ENCODE data around the gene MYL10. TPM values are rescaled to one million over a fixed set of nuclear protein-coding genes. Genes with fewer than 3 reads are reported as not detected.

Gene MYL10
- total RNA-seq, 5 donors from 2014 or later (not counting 1 experiment from before 2014, with no cell fraction given) = not detected

GRCh38 chr7:101614098-101614938 lies 14.8 kb downstream of the MYL10 start:
- no peaks in the 10 kb centered on the region for H3K36me3 ChIP-seq (ENCODE audit: control insufficient read depth in 2 of 2, extremely low read depth in 1 of 2, insufficient read depth in 1 of 2, low read length in 1 of 2)
- ATAC-seq (replicated peaks in 1 of 4) (no peak), DNase-seq (no peak)
- Mint-ChIP-seq H3K9me3 (no peaks in the 10 kb centered on the region), H3K27me3 (peaks cover 7 to 17% of the 10 kb centered on the region in 2 donors), H3K36me3 (no peaks in the 10 kb centered on the region), H3K4me3 (no peak overlapping the region), H3K27ac (no peak overlapping the region), H3K4me1 (no peaks in the 10 kb centered on the region)
- CTCF ChIA-PET = no interaction called here
- 62% methylated on average over 7 of the region's 13 CpGs for WGBS (ENCODE audit: insufficient coverage)
- no peak overlapping the region for H3K4me3 ChIP-seq (ENCODE audit: control insufficient read depth in 1 of 2, extremely low read depth in 1 of 2, low read length in 1 of 2)
- POLR2A ChIA-PET = no interaction called here
- no peaks in the 10 kb centered on the region for H3K9me3 ChIP-seq
- H3K27ac ChIP-seq (ENCODE audit: low read length) = no peak overlapping the region
- no peaks in the 10 kb centered on the region for H3K4me1 ChIP-seq (ENCODE audit: control insufficient read depth in 1 of 2, extremely low read depth in 1 of 2, insufficient read depth in 2 of 2, low read length in 2 of 2)
- H3K27me3 ChIP-seq (replicated peaks in 1 of 2; ENCODE audit: control insufficient read depth in 2 of 2, extremely low read depth in 1 of 2, insufficient read depth in 2 of 2, low read length in 1 of 2) = peaks cover 0 to 34% of the 10 kb centered on the region in 2 experiments

GRCh38 chr7:101612885-101613515 lies 16.1 kb downstream of the MYL10 start:
- DNase-seq (no peak), ATAC-seq (replicated peaks in 1 of 4) (no peak)
- Mint-ChIP-seq H3K36me3 (no peaks in the 10 kb centered on the region), H3K4me3 (no peak overlapping the region), H3K27me3 (peaks cover 7 to 20% of the 10 kb centered on the region in 2 donors), H3K27ac (no peak overlapping the region), H3K4me1 (no peaks in the 10 kb centered on the region), H3K9me3 (no peaks in the 10 kb centered on the region)
- Histone ChIP-seq H3K27me3 (replicated peaks in 1 of 2; ENCODE audit: control insufficient read depth in 2 of 2, extremely low read depth in 1 of 2, insufficient read depth in 2 of 2, low read length in 1 of 2) (peaks cover 0 to 36% of the 10 kb centered on the region in 2 experiments), H3K4me3 (ENCODE audit: control insufficient read depth in 1 of 2, extremely low read depth in 1 of 2, low read length in 1 of 2) (no peak overlapping the region), H3K4me1 (ENCODE audit: control insufficient read depth in 1 of 2, extremely low read depth in 1 of 2, insufficient read depth in 2 of 2, low read length in 2 of 2) (no peaks in the 10 kb centered on the region), H3K27ac (ENCODE audit: low read length) (no peak overlapping the region), H3K9me3 (no peaks in the 10 kb centered on the region), H3K36me3 (ENCODE audit: control insufficient read depth in 2 of 2, extremely low read depth in 1 of 2, insufficient read depth in 1 of 2, low read length in 1 of 2) (no peaks in the 10 kb centered on the region)
- WGBS (ENCODE audit: insufficient coverage) = 73% methylated on average over 12 of the region's 13 CpGs
- ChIA-PET CTCF (no interaction called here), POLR2A (no interaction called here)

- no peaks in the 10 kb centered on the region for H3K4me1 ChIP-seq (ENCODE audit: control insufficient read depth in 1 of 2, extremely low read depth in 1 of 2, insufficient read depth in 2 of 2, low read length in 2 of 2)
- CTCF ChIA-PET = no interaction called here
- Mint-ChIP-seq H3K4me1 (no peaks in the 10 kb centered on the region), H3K4me3 (no peak overlapping the region), H3K27me3 (peaks cover 0 to 10% of the 10 kb centered on the region in 2 donors), H3K36me3 (no peaks in the 10 kb centered on the region), H3K27ac (no peak overlapping the region), H3K9me3 (no peaks in the 10 kb centered on the region)
- no peaks in the 10 kb centered on the region for H3K9me3 ChIP-seq
- H3K27ac ChIP-seq (ENCODE audit: low read length) = no peak overlapping the region
- DNase-seq = no peak
- H3K27me3 ChIP-seq (replicated peaks in 1 of 2; ENCODE audit: control insufficient read depth in 2 of 2, extremely low read depth in 1 of 2, insufficient read depth in 2 of 2, low read length in 1 of 2) = peaks cover 0 to 9% of the 10 kb centered on the region in 2 experiments
- POLR2A ChIA-PET = no interaction called here
- 81% methylated on average over 8 of the region's 12 CpGs for WGBS (ENCODE audit: insufficient coverage)
- H3K36me3 ChIP-seq (ENCODE audit: control insufficient read depth in 2 of 2, extremely low read depth in 1 of 2, insufficient read depth in 1 of 2, low read length in 1 of 2) = no peaks in the 10 kb centered on the region
- no peak overlapping the region for H3K4me3 ChIP-seq (ENCODE audit: control insufficient read depth in 1 of 2, extremely low read depth in 1 of 2, low read length in 1 of 2)
- no peak for ATAC-seq (replicated peaks in 1 of 4)
These were observed 20.1 kb downstream of the MYL10 start for GRCh38 chr7:101608772-101609713.

GRCh38 chr7:101606498-101606923 lies 22.6 kb downstream of the MYL10 start:
- Histone ChIP-seq H3K9me3 (no peaks in the 10 kb centered on the region), H3K4me3 (ENCODE audit: control insufficient read depth in 1 of 2, extremely low read depth in 1 of 2, low read length in 1 of 2) (no peak overlapping the region), H3K4me1 (ENCODE audit: control insufficient read depth in 1 of 2, extremely low read depth in 1 of 2, insufficient read depth in 2 of 2, low read length in 2 of 2) (peaks cover 0 to 7% of the 10 kb centered on the region in 2 experiments), H3K27me3 (replicated peaks in 1 of 2; ENCODE audit: control insufficient read depth in 2 of 2, extremely low read depth in 1 of 2, insufficient read depth in 2 of 2, low read length in 1 of 2) (peaks cover 0 to 17% of the 10 kb centered on the region in 2 experiments), H3K36me3 (ENCODE audit: control insufficient read depth in 2 of 2, extremely low read depth in 1 of 2, insufficient read depth in 1 of 2, low read length in 1 of 2) (no peaks in the 10 kb centered on the region), H3K27ac (ENCODE audit: low read length) (no peak overlapping the region)
- ATAC-seq (replicated peaks in 1 of 4) = no peak
- no peak for DNase-seq
- Mint-ChIP-seq H3K27ac (no peak overlapping the region), H3K9me3 (no peaks in the 10 kb centered on the region), H3K4me3 (no peak overlapping the region), H3K36me3 (no peaks in the 10 kb centered on the region), H3K4me1 (no peaks in the 10 kb centered on the region), H3K27me3 (peaks cover 0 to 9% of the 10 kb centered on the region in 2 donors)
- 100% methylated on average over 2 of the region's 2 CpGs for WGBS (ENCODE audit: insufficient coverage)
- ChIA-PET POLR2A (no interaction called here), CTCF (interaction anchor here in 1 of 2 donors (0.6 kb wide), 1 partner anchor 9 kb away, joined by 6 read pairs; no protein-coding TSS in a partner anchor)

GRCh38 chr7:101605611-101606497 lies 23.2 kb downstream of the MYL10 start:
- no peaks in the 10 kb centered on the region for H3K36me3 Mint-ChIP-seq
- CTCF ChIA-PET = no interaction called here

More at GRCh38 chr7:101605611-101606497, 23.2 kb downstream of the MYL10 start:
- Histone ChIP-seq H3K27ac (ENCODE audit: low read length) (no peak overlapping the region), H3K36me3 (ENCODE audit: control insufficient read depth in 2 of 2, extremely low read depth in 1 of 2, insufficient read depth in 1 of 2, low read length in 1 of 2) (no peaks in the 10 kb centered on the region), H3K27me3 (replicated peaks in 1 of 2; ENCODE audit: control insufficient read depth in 2 of 2, extremely low read depth in 1 of 2, insufficient read depth in 2 of 2, low read length in 1 of 2) (peaks cover 0 to 17% of the 10 kb centered on the region in 2 experiments), H3K9me3 (no peaks in the 10 kb centered on the region), H3K4me3 (ENCODE audit: control insufficient read depth in 1 of 2, extremely low read depth in 1 of 2, low read length in 1 of 2) (no peak overlapping the region), H3K4me1 (ENCODE audit: control insufficient read depth in 1 of 2, extremely low read depth in 1 of 2, insufficient read depth in 2 of 2, low read length in 2 of 2) (peaks cover 0 to 7% of the 10 kb centered on the region in 2 experiments)
- WGBS (ENCODE audit: insufficient coverage) = 90% methylated on average over 26 of the region's 26 CpGs
- DNase-seq (no peak), ATAC-seq (replicated peaks in 1 of 4) (no peak)
- POLR2A ChIA-PET = no interaction called here
- H3K27ac Mint-ChIP-seq = no peak overlapping the region
- H3K4me1 Mint-ChIP-seq = no peaks in the 10 kb centered on the region
- H3K9me3 Mint-ChIP-seq = no peaks in the 10 kb centered on the region
- no peak overlapping the region for H3K4me3 Mint-ChIP-seq
- H3K27me3 Mint-ChIP-seq = peaks cover 0 to 9% of the 10 kb centered on the region in 2 donors
